HS-5 (cell line): ENCODE measurements around the gene SEH1L.

Experiments used
- DNase-seq: peaks from one replicate; pipeline ENCODE4 v3.0.0-alpha.2; 2012; ENCODE audit warnings: low read depth

Gene SEH1L

DNA sequence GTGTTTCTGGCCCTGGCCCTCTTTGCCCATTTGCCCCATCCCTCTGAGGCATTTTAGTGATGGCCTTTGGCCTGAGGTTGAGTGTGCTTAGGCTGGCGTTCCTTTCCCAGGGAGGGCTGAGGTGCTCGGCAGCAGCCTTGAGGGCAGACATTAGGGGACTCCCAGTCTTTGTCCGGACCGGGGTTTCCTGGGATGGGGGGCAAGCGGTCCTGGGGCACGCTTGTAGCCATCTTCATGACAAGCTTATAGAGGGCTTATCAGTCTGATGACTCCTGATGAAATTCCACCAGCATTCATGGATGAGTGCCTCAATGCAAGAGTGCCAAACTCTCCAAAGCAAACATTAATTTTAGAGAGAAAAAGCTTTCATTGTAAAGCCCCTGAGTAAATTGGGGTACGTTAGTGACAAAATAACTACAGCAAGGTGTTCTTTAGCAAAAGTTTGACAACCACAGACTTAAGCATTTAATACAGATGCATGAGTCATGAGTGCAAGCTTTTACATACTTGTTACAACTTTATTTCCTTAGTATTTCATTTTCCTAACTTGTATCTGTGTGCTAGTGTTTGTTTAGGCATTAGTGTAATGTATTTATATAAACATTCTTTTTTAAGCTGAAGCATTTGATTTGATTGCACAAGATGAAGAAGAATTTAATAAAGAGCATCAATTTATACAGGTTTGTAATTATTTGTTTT lies 89.0 kb downstream of the SEH1L start:
- DNase-seq: no peak
